Endothelial cell of umbilical vein (primary cell): ENCODE results near the gene CYP11A1. TPM values are rescaled to one million over a fixed set of nuclear protein-coding genes. Genes with fewer than 3 reads are reported as not detected.

Source experiments
- BruUV-seq: library from RNA; stranded (reverse); fragments of 400-500 nt; replicated peaks from 2 replicates; lab custom pipeline; 2021; lab: Mats Ljungman, UMichigan
- CTCF ChIA-PET: fragments of 300-600, 350-600 bp; sonication (Branson Sonifier 250); formaldehyde crosslinking; loops from one replicate; lab custom pipeline; 2021; ENCODE audit warnings: antibody characterized with exemption, inconsistent platforms; lab: Charles Lee
- POLR2A ChIA-PET: fragments of 300-600, 350-600 bp; sonication (Branson Sonifier 250); formaldehyde crosslinking; loops from one replicate; lab custom pipeline; 2021; ENCODE audit warnings: antibody characterized with exemption, inconsistent platforms; lab: Charles Lee
- DNase-seq: peaks from one replicate; pipeline ENCODE4 v3.0.0-alpha.2; 2011; ENCODE audit warnings: low read depth, low spot score
- FAIRE-seq: peaks from 2 replicates; lab custom pipeline; 2011; peaks lifted over from hg19 to GRCh38; lab: Jason Lieb, UNC
- H2AFZ ChIP-seq: 2 replicates; pipeline ENCODE4 v1.6.0; 2012; ENCODE audit warnings: low read depth, low read length, control low read depth, inconsistent platforms
- H3K27ac ChIP-seq: 2 replicates; pipeline ENCODE4 v1.5.1; 2011; ENCODE audit warnings: low read depth, mild to moderate bottlenecking, control low read depth, low read length, moderate library complexity; ENCODE audit not compliant: insufficient read depth
- H3K27me3 ChIP-seq, 2 experiments: 2 replicates each; pipeline versions ENCODE4 v1.6.0 to v1.6.1; 2011; ENCODE audit warnings: low read length in 2 of 2, mixed read lengths in 1 of 2; ENCODE audit not compliant: control insufficient read depth in 2 of 2, insufficient read depth in 2 of 2
- H3K36me3 ChIP-seq, 2 experiments: 2 replicates in 1 of 2; 3 replicates in 1 of 2; pipeline ENCODE4 v1.5.1; 2011; ENCODE audit warnings: low read length in 2 of 2, mild to moderate bottlenecking in 1 of 2, moderate library complexity in 1 of 2; ENCODE audit not compliant: control insufficient read depth in 2 of 2, insufficient read depth in 2 of 2; ENCODE audit errors: extremely low read depth in 1 of 2
- H3K4me1 ChIP-seq: 3 replicates; pipeline ENCODE4 v1.5.1; 2011; ENCODE audit warnings: mild to moderate bottlenecking, low read length; ENCODE audit not compliant: control insufficient read depth, insufficient read depth; ENCODE audit errors: extremely low read depth
- H3K4me2 ChIP-seq: 2 replicates; pipeline ENCODE4 v1.6.1; 2011; ENCODE audit warnings: low read length, control low read depth, mixed read lengths; ENCODE audit not compliant: insufficient read depth
- H3K4me3 ChIP-seq, 3 experiments: fragments of 200-600 bp in 1 of 3; sonication (generic), shearing (Covaris generic) in 1 of 3; replicated peaks in 1 of 3; 2 replicates each; pipeline ENCODE4 v1.5.1; 2011 to 2016; ENCODE audit warnings: control low read depth in 3 of 3, low read length in 3 of 3, mild to moderate bottlenecking in 2 of 3, inconsistent platforms in 1 of 3, low read depth in 1 of 3, moderate library complexity in 1 of 3; ENCODE audit not compliant: insufficient read depth in 1 of 3
- H3K79me2 ChIP-seq: 2 replicates; pipeline ENCODE4 v1.6.0; 2012; ENCODE audit warnings: low read length, inconsistent platforms; ENCODE audit not compliant: control insufficient read depth, insufficient read depth
- H3K9ac ChIP-seq: replicated peaks from 2 replicates; pipeline ENCODE3; 2011; ENCODE audit warnings: low read length, control low read depth; ENCODE audit not compliant: insufficient read depth; ENCODE audit errors: extremely low read depth
- H3K9me1 ChIP-seq: replicated peaks from 3 replicates; pipeline ENCODE4 v1.6.0; 2011; ENCODE audit warnings: mild to moderate bottlenecking, low read length; ENCODE audit not compliant: control insufficient read depth, insufficient read depth; ENCODE audit errors: extremely low read depth
- H3K9me3 ChIP-seq: replicated peaks from 2 replicates; pipeline ENCODE4 v1.5.1; 2012; ENCODE audit warnings: low read length, inconsistent platforms; ENCODE audit not compliant: control insufficient read depth, insufficient read depth
- H4K20me1 ChIP-seq: replicated peaks from 2 replicates; pipeline ENCODE3; 2011; ENCODE audit warnings: mild to moderate bottlenecking, low read length; ENCODE audit not compliant: control insufficient read depth, insufficient read depth; ENCODE audit errors: extremely low read depth
- CTCF ChIP-seq, 2 donors: IDR thresholded peaks; 1 replicate in 1 of 2; 2 replicates in 1 of 2; pipeline ENCODE4 v1.5.1; 2011; ENCODE audit warnings: low read length in 2 of 2, mild to moderate bottlenecking in 2 of 2, moderate library complexity in 2 of 2, control low read depth in 1 of 2, inconsistent platforms in 1 of 2, low read depth in 1 of 2; ENCODE audit not compliant: insufficient read depth in 1 of 2; ENCODE audit errors: extremely low read depth in 1 of 2
- FOS ChIP-seq: IDR thresholded peaks from 2 replicates; pipeline ENCODE4 v1.6.1; 2011; ENCODE audit warnings: mild to moderate bottlenecking, low read length, moderate library complexity, borderline replicate concordance; ENCODE audit not compliant: insufficient read depth
- GATA2 ChIP-seq: IDR thresholded peaks from 2 replicates; pipeline ENCODE4 v1.7.0; 2011; ENCODE audit warnings: low read depth, mild to moderate bottlenecking, moderate library complexity, mixed read lengths, low read length; ENCODE audit not compliant: insufficient read length, insufficient read depth
- MYC ChIP-seq: IDR thresholded peaks from one replicate; pipeline ENCODE4 v1.6.1; 2011; ENCODE audit warnings: mild to moderate bottlenecking, low read depth, low read length
- dilution Hi-C: fragments of 300-500 bp; cut with MboI; formaldehyde crosslinking; loops from one replicate; pipeline ENCODE4 v1.15.0; 2019; ENCODE audit warnings: low sequenced_read_pairs; ENCODE audit not compliant: extremely low pct_ligation_motif_present
- intact Hi-C: fragments of 100-400 bp; cut with micrococcal nuclease; formaldehyde crosslinking; loops from one replicate; pipeline ENCODE4 v1.10.0; 2022
- microRNA-seq: library from miRNA; unstranded; fragments of <30 nt; microRNA quantifications from one replicate; pipeline ENCODE4 v1.2.0, GENCODE V29; 2021; ENCODE audit warnings: borderline number of aligned reads, borderline replicate concordance
- polyA plus RNA-seq, 4 experiments: library from polyadenylated mRNA; depleted of rRNA in 3 of 4; stranded (reverse) in 3 of 4; unstranded in 1 of 4; fragments of >200 nt; gene quantifications; 2 replicates each; pipeline versions ENCODE4 v1.2.1 to v1.2.3, GENCODE V29; 2011 to 2012; ENCODE audit warnings: missing spikeins in 1 of 4
- small RNA-seq: library from RNA; depleted of rRNA; stranded (forward); fragments of <200 nt; gene quantifications from one replicate; pipeline ENCODE3, GENCODE V24; 2012; ENCODE audit warnings: low replicate concordance, low read depth; ENCODE audit not compliant: insufficient read depth, insufficient read length
- total RNA-seq: library from RNA; stranded (reverse); gene quantifications from 2 replicates; pipeline ENCODE4 v1.2.3, GENCODE V29; 2021
- TF ChIP-seq, protein P1 (sequence below): IDR thresholded peaks from 2 replicates; pipeline ENCODE4 v1.6.1; 2011; ENCODE audit not compliant: insufficient read depth, insufficient read length

CYP11A1 gene
- total and polyA plus RNA-seq, 2 donors (not counting 3 experiments of a cell fraction or from before 2014, with no cell fraction given): 0.08 TPM; not detected in 1

DNA sequence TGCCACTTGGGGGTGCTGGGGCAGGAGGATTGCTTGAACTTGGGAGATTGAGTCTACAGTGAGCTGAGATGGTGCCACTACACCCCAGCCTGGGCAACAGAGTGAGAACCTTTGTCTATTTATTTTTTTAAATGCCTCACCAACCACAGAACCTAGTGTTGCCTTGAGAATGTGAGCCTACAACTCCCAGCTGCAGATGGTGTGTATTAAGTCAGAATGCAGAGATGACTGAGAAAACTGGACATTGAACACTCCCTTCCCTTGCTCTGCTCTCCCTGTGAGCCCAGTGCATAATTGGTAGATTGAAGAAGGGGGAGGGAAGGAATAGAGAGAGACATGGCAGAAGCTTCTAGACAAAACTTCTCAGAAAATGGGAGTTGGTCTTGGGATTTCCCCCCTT is 77.8 kb downstream of the CYP11A1 start:
- no peak for FAIRE-seq
- Histone ChIP-seq H3K4me2 (no peak overlapping the region), H3K9me3 (no peaks in the 10 kb centered on the region), H3K27ac (no peak overlapping the region), H3K9ac (no peak overlapping the region), H3K79me2 (no peaks in the 10 kb centered on the region), H2AFZ (no peak overlapping the region), H4K20me1 (no peaks in the 10 kb centered on the region), H3K4me1 (peaks cover 4% of the 10 kb centered on the region), H3K4me3 (no peak overlapping the region), H3K9me1 (no peaks in the 10 kb centered on the region), H3K27me3 (no peaks in the 10 kb centered on the region), H3K36me3 (no peaks in the 10 kb centered on the region)
- ChIA-PET CTCF (no interaction called here), POLR2A (no interaction called here)
- no peak for TF ChIP-seq GATA2
- TF ChIP-seq, protein P1, sequence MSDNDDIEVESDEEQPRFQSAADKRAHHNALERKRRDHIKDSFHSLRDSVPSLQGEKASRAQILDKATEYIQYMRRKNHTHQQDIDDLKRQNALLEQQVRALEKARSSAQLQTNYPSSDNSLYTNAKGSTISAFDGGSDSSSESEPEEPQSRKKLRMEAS: no peak
- TF ChIP-seq MYC: no peak
- TF ChIP-seq FOS: no peak
- TF ChIP-seq CTCF (IDR thresholded peaks at IDR 0.05; ENCODE audit: extremely low read depth in 1 of 2, insufficient read depth in 1 of 2, low read depth in 1 of 2, low read length in 2 of 2): no peak
- intact Hi-C loops: loop anchor here (2.0 kb wide), 1 partner anchor 25 kb away; no protein-coding TSS in a partner anchor
- no peak for DNase-seq
- dilution Hi-C loops: no loop called here
- BruUV-seq: no TSS peak

Small RNA genes within 50 kb of the gene (microRNA-seq; reads per million reads assigned to microRNA genes)
- not detected for gene MIR6881

Small RNA genes within 50 kb of the gene (small RNA-seq; reads per million reads assigned to genes)
- gene MIR6881: not detected

Other genes with a start within 250 kb of the CYP11A1 start
- gene ISLR2, start 237.1 kb downstream of the CYP11A1 start, total RNA-seq: not detected in 2 replicates
- not detected in 2 replicates for gene ISLR2, start 237.1 kb downstream of the CYP11A1 start, polyA plus RNA-seq
- not detected in 2 replicates for gene ISLR, start 193.9 kb downstream of the CYP11A1 start, total RNA-seq
- not detected in 2 replicates for gene ISLR, start 193.9 kb downstream of the CYP11A1 start, polyA plus RNA-seq
- not detected in 2 replicates for gene STRA6, start 164.9 kb downstream of the CYP11A1 start, total RNA-seq
- gene STRA6, start 164.9 kb downstream of the CYP11A1 start, polyA plus RNA-seq: not detected in 2 replicates
- not detected in 2 replicates for gene CCDC33, start 131.3 kb downstream of the CYP11A1 start, total RNA-seq
- gene CCDC33, start 131.3 kb downstream of the CYP11A1 start, polyA plus RNA-seq: not detected in 2 replicates
- gene SEMA7A, start 66.3 kb upstream of the CYP11A1 start, total RNA-seq: 1.3 and 1.7 TPM in 2 replicates
- 2.0 and 3.0 TPM in 2 replicates for gene SEMA7A, start 66.3 kb upstream of the CYP11A1 start, polyA plus RNA-seq
- gene UBL7, start 93.5 kb upstream of the CYP11A1 start, total RNA-seq: 31.9 and 32.8 TPM in 2 replicates
- 90.4 and 109 TPM in 2 replicates for gene UBL7, start 93.5 kb upstream of the CYP11A1 start, polyA plus RNA-seq
- gene ARID3B, start 173.6 kb upstream of the CYP11A1 start, total RNA-seq: 9.5 and 10.0 TPM in 2 replicates
- gene ARID3B, start 173.6 kb upstream of the CYP11A1 start, polyA plus RNA-seq: 6.2 and 7.0 TPM in 2 replicates
- 69.2 and 75.5 TPM in 2 replicates for gene CLK3, start 248.2 kb upstream of the CYP11A1 start, total RNA-seq
- gene CLK3, start 248.2 kb upstream of the CYP11A1 start, polyA plus RNA-seq: 97.9 and 121 TPM in 2 replicates